ENCODE results near the gene ZNF653. TPM values are rescaled to one million over a fixed set of nuclear protein-coding genes. Genes with fewer than 3 reads are reported as not detected.

ZNF653 gene
- total and polyA plus RNA-seq, 9 of the 15 experiments (the other 6 are each of a cell fraction or from before 2014, with no cell fraction given), result 1.6 to 8.0 (median 4.2) TPM; not detected in 2

- TF ChIP-seq ZSCAN32 (CRISPR knock-in tag; IDR thresholded peaks at IDR 0.05) (no peak), POLR2AphosphoS5 (IDR thresholded peaks at IDR 0.05; ENCODE audit: control insufficient read depth, insufficient read depth, low read depth, low read length) (peak; percentile 62; the same call in 1 of the 2 replicates), GABPA (tag; conservative IDR thresholded peaks at IDR 0.05; ENCODE audit: low read depth) (peak; percentile 63), SOX6 (IDR thresholded peaks at IDR 0.05) (peak; percentile 56), ARHGAP35 (IDR thresholded peaks at IDR 0.05; ENCODE audit: partially characterized antibody) (no peak), FOXK2 (conservative IDR thresholded peaks at IDR 0.05 in 1 of 2, IDR thresholded peaks at IDR 0.05 in 1 of 2; ENCODE audit: low read depth in 2 of 2) (0 out of 4 replicates have a peak, but pooled peaks have one; percentile 12 to 29), SP2 (IDR thresholded peaks at IDR 0.05; ENCODE audit: extremely low read depth, low read depth, low read length, poor library complexity, severe bottlenecking) (no peak), CLOCK (CRISPR knock-in tag; IDR thresholded peaks at IDR 0.05; ENCODE audit: borderline replicate concordance) (no peak), MBD2 (IDR thresholded peaks at IDR 0.05; ENCODE audit: borderline replicate concordance, low read depth) (0 out of 2 replicates have a peak, but pooled peaks have one; percentile 26), GTF2F1 (IDR thresholded peaks at IDR 0.05; ENCODE audit: low read depth, low read length) (no peak), WHSC1 (IDR thresholded peaks at IDR 0.05; ENCODE audit: low read length) (no peak), DIDO1 (tag; IDR thresholded peaks at IDR 0.05; ENCODE audit: low read depth) (no peak), PHTF2 (CRISPR knock-in tag; IDR thresholded peaks at IDR 0.05) (no peak), SREBF2 (CRISPR knock-in tag; IDR thresholded peaks at IDR 0.05) (no peak), MAFG (tag; conservative IDR thresholded peaks at IDR 0.05) (no peak), GTF2A2 (tag; IDR thresholded peaks at IDR 0.05) (peak; percentile 18; the same call in 1 of the 2 replicates), ZNF175 (CRISPR knock-in tag; IDR thresholded peaks at IDR 0.05; ENCODE audit: low read depth) (peak; percentile 84; the same call in 1 of the 2 replicates), BRCA1 (IDR thresholded peaks at IDR 0.05) (no peak), BRCA1 (CRISPR knock-in tag; IDR thresholded peaks at IDR 0.05) (no peak), ZNF3 (CRISPR knock-in tag; IDR thresholded peaks at IDR 0.05) (no peak)
- TF ChIP-seq, protein P1, sequence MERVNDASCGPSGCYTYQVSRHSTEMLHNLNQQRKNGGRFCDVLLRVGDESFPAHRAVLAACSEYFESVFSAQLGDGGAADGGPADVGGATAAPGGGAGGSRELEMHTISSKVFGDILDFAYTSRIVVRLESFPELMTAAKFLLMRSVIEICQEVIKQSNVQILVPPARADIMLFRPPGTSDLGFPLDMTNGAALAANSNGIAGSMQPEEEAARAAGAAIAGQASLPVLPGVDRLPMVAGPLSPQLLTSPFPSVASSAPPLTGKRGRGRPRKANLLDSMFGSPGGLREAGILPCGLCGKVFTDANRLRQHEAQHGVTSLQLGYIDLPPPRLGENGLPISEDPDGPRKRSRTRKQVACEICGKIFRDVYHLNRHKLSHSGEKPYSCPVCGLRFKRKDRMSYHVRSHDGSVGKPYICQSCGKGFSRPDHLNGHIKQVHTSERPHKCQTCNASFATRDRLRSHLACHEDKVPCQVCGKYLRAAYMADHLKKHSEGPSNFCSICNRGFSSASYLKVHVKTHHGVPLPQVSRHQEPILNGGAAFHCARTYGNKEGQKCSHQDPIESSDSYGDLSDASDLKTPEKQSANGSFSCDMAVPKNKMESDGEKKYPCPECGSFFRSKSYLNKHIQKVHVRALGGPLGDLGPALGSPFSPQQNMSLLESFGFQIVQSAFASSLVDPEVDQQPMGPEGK (CRISPR knock-in tag; IDR thresholded peaks at IDR 0.05; ENCODE audit: borderline replicate concordance), result no peak
Measured at GRCh38 chr19:11535792-11536595, 30.4 kb upstream of the ZNF653 start (continued).

Data from K562 (cell line).